ENCODE data around the gene CRYZ. TPM values are rescaled to one million over a fixed set of nuclear protein-coding genes. Genes with fewer than 3 reads are reported as not detected.

CRYZ gene
- total RNA-seq, 2 donors from 2014 or later, result 12.6 to 36.0 TPM

DNA sequence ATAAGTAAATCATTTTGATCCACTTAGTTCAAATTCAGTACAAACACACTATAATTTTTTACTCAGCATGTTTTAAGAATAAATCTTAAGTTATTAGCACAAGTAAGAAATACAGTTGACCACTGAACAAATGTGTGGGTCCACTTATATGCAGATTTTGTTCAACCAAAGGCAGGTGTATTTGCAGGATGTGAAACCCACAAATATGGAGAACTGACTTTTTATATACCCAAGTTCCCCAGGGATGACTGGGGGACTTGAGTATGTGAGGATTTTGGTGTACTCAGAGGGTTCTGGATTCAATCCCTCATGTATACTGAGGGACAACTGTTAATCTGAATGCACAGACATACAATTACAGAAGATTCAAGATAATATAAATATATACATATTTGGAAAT is 33.5 kb downstream of the CRYZ start:
- no peak overlapping the region for H3K27ac ChIP-seq
- no peaks in the 10 kb centered on the region for H3K27me3 ChIP-seq (replicated peaks; ENCODE audit: insufficient read depth)
- TF ChIP-seq, protein P1, sequence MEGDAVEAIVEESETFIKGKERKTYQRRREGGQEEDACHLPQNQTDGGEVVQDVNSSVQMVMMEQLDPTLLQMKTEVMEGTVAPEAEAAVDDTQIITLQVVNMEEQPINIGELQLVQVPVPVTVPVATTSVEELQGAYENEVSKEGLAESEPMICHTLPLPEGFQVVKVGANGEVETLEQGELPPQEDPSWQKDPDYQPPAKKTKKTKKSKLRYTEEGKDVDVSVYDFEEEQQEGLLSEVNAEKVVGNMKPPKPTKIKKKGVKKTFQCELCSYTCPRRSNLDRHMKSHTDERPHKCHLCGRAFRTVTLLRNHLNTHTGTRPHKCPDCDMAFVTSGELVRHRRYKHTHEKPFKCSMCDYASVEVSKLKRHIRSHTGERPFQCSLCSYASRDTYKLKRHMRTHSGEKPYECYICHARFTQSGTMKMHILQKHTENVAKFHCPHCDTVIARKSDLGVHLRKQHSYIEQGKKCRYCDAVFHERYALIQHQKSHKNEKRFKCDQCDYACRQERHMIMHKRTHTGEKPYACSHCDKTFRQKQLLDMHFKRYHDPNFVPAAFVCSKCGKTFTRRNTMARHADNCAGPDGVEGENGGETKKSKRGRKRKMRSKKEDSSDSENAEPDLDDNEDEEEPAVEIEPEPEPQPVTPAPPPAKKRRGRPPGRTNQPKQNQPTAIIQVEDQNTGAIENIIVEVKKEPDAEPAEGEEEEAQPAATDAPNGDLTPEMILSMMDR (IDR thresholded peaks at IDR 0.05), result no peak
- H3K4me3 ChIP-seq, result no peak overlapping the region
- H3K36me3 ChIP-seq, result no peaks in the 10 kb centered on the region
- no peak for DNase-seq (ENCODE audit: low spot score)
- no peak for ATAC-seq (ENCODE audit: insufficient number of reproducible peaks, low FRiP score, low read depth)
- no peaks in the 10 kb centered on the region for H3K4me1 ChIP-seq (ENCODE audit: control insufficient read depth in 1 of 2, low read depth in 2 of 2)
- H3K9me3 ChIP-seq, result no peaks in the 10 kb centered on the region

DNA sequence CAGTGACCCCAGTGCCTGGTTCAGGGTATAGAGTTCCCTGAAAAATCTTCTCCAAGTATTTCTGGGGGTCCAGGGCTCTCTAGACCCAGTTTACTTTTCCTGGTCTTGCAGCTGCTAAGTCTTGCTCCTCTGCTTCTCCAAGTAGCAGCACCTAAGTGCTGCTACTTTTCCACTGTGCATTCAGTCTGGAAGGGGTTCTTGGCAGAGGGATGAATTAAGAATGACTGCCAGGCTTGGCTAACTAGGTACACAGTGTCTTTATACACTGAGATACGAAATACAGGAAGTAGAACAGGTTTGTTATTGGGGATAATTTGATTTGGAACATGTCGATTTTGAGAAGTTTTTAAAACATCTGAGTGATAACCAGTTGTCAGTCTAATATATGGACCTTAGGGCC is 35.0 kb downstream of the CRYZ start:
- Histone ChIP-seq H3K9me3 (no peaks in the 10 kb centered on the region), H3K27ac (no peak overlapping the region), H3K4me1 (ENCODE audit: control insufficient read depth in 1 of 2, low read depth in 2 of 2) (no peaks in the 10 kb centered on the region), H3K27me3 (replicated peaks; ENCODE audit: insufficient read depth) (no peaks in the 10 kb centered on the region), H3K4me3 (no peak overlapping the region), H3K36me3 (no peaks in the 10 kb centered on the region)
- no peak for DNase-seq (ENCODE audit: low spot score)
- ATAC-seq (ENCODE audit: insufficient number of reproducible peaks, low FRiP score, low read depth), result no peak
- TF ChIP-seq, protein P1 (IDR thresholded peaks at IDR 0.05), result no peak

DNA sequence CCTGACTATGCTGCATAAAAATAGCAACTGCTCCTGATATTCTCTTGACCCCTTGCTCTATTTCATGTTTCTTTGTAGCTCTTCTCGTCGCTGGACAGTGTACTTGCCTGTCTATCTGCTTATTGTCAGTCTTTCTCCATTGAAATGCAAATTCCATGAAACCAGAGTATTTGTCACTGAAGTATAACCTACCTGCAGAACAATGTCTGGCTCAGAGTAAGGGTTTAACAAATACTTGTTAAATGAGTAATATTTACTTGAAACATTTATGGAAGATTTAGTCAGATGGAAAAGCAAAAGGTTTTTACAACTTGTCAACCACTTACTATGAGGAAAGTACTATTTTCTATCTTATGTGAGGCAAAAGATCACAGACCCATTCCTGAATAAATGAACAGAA is 39.4 kb downstream of the CRYZ start:
- Histone ChIP-seq H3K27ac (no peak overlapping the region), H3K9me3 (no peaks in the 10 kb centered on the region), H3K36me3 (no peaks in the 10 kb centered on the region), H3K4me3 (no peak overlapping the region), H3K4me1 (ENCODE audit: control insufficient read depth in 1 of 2, low read depth in 2 of 2) (no peaks in the 10 kb centered on the region), H3K27me3 (replicated peaks; ENCODE audit: insufficient read depth) (no peaks in the 10 kb centered on the region)
- ATAC-seq (ENCODE audit: insufficient number of reproducible peaks, low FRiP score, low read depth) (no peak), DNase-seq (ENCODE audit: low spot score) (no peak)
- TF ChIP-seq, protein P1 (IDR thresholded peaks at IDR 0.05), result no peak

DNA sequence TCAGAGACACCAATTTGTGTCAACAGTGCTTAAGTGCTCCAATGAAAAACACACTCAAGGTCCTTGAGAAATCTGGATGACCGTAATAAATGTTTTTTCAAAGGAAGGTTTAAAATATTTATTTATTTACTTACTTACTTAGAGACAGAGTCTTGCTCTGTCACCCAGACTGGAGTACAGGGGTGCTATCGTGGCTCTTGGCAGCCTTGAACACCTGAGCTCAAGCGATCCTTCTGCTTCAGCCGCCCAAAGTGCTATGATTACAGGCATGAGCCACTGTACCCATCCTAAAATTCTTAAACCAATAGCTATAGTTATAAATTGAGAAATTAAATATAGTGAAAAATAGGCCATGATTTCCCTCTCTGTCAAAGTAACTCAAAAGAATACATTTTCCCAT is 41.9 kb downstream of the CRYZ start:
- ATAC-seq (ENCODE audit: insufficient number of reproducible peaks, low FRiP score, low read depth), result no peak
- Histone ChIP-seq H3K4me3 (no peak overlapping the region), H3K27ac (no peak overlapping the region), H3K27me3 (replicated peaks; ENCODE audit: insufficient read depth) (no peaks in the 10 kb centered on the region), H3K9me3 (no peaks in the 10 kb centered on the region), H3K4me1 (ENCODE audit: control insufficient read depth in 1 of 2, low read depth in 2 of 2) (no peaks in the 10 kb centered on the region), H3K36me3 (no peaks in the 10 kb centered on the region)
- DNase-seq (ENCODE audit: low spot score), result no peak
- TF ChIP-seq, protein P1 (IDR thresholded peaks at IDR 0.05), result no peak

DNA sequence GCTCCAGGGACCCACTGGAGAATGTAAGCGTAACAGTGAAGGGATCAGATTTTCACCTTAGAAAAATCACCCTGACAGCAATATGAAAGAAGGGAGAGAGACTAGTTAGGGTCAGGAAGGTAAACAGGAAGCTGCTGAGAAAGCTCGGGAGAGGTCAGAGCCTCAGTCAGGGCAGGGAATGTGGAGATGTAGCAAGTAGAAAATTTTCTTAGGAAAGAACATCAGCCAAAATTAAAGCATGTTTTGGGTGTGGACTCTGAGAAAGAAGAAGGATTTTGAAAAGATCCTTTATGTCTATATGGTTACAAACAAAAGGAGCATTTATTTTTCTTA is 42.5 kb downstream of the CRYZ start:
- ATAC-seq (ENCODE audit: insufficient number of reproducible peaks, low FRiP score, low read depth) (no peak), DNase-seq (ENCODE audit: low spot score) (no peak)
- Histone ChIP-seq H3K27ac (no peak overlapping the region), H3K4me1 (ENCODE audit: control insufficient read depth in 1 of 2, low read depth in 2 of 2) (no peaks in the 10 kb centered on the region), H3K27me3 (replicated peaks; ENCODE audit: insufficient read depth) (no peaks in the 10 kb centered on the region), H3K4me3 (no peak overlapping the region), H3K36me3 (no peaks in the 10 kb centered on the region), H3K9me3 (no peaks in the 10 kb centered on the region)
- TF ChIP-seq, protein P1 (IDR thresholded peaks at IDR 0.05), result no peak
